Hair follicle dermal papilla cell (primary cell): ENCODE data around the gene SH2D1A. TPM values are rescaled to one million over a fixed set of nuclear protein-coding genes. Genes with fewer than 3 reads are reported as not detected.

Experiments
- small RNA-seq: library from RNA; depleted of rRNA; stranded (forward); fragments of <200 nt; gene quantifications from one replicate; pipeline ENCODE3, GENCODE V24; 2012
- total RNA-seq: library from RNA; depleted of rRNA; stranded (reverse); fragments of >200 nt; gene quantifications from 2 replicates; pipeline ENCODE4 v1.2.3, GENCODE V29; 2012

SH2D1A gene
- total RNA-seq: not detected in 2 replicates

DNA sequence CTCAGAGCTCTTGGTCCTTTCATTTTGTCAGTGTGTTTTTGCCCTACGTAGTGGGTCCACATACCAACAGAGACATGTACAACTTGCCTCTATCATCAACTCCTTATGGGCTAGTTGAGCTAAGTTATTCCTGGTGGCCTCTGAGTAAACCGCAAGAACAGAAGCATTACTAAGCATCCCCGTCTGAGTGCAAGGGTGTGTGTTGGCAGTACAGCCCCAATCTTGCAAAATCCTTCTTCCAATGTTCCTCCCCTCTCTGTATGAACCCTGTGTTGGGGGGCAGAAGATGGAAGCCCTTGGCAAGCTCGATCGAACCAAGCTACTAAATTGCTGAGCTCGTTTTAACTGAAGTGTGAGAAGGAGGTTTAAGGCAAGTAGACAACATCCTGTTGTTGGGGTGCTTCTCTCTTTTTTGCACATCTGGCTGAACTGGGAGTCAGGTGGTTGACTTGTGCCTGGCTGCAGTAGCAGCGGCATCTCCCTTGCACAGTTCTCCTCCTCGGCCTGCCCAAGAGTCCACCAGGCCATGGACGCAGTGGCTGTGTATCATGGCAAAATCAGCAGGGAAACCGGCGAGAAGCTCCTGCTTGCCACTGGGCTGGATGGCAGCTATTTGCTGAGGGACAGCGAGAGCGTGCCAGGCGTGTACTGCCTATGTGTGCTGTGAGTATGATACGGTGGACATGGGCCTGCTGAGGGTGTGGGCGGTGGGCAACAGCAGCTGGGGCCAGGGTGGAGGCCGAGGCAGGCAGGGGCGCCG, at the start of gene SH2D1A:
Gene SH2D1A, plus strand, starts transcription at position 447 of the 760 bp plus-strand sequence. Its CDS starts 80 bp downstream, at position 527.

DNA sequence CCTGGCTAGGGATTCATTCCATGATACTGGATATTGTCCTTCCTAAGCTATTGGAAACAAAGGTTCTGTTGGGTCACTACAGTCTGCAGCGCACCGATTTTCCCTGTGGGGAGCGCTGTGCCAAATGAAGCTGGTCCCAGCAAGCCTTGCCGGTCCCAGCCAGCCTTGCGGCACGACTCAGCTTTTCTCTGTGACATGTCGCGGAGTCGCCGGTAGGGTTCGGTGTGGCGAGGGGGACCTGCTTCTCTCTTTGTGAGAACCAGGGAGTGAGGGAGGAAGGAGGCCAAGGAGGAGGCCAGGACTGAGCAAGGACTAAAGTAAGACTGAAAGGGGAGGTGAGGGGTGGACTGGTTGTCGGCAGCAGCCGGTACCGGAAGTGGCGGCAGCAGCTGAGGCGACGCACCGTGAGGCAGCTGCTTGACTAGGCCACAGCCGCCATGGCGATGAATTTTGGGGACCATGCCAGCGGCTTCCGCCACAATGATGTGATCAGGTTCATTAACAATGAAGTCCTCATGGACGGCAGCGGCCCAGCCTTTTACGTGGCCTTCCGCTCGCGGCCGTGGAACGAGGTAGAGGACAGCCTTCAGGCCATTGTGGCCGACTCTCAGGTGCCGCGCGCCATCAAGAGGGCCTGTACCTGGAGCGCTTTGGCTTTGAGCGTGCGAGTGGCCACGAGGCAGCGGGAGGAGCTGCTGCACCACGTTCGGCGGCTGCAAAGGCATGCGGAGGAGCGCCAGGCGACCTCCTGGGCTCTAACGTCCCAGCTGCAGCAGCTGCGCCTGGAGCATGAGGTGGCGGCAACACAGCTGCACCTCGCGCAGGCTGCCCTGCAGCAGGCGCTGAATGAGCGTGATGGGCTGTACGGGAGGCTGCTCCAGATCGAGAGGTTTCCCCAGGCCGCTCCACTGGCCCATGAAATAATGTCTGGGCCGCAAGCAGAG, 13.6 kb upstream of the SH2D1A start, which contains the start of gene TEX13D:
Gene TEX13D, plus strand, starts transcription at position 180 of the 944 bp plus-strand sequence. Its CDS starts 258 bp downstream, at position 438.

Small RNA genes lying within 50 kb of the gene (small RNA-seq; reads per million reads assigned to genes)
- not detected for gene AL022718.1

Other genes with a start within 250 kb of the SH2D1A start
- not detected in 2 replicates for gene TEX13D, start 13.9 kb upstream of the SH2D1A start, total RNA-seq